ENCODE data around the gene GALNT7.
"Not testable (repeated sequence)": the region's sequence is repeated elsewhere in the genome, so short reads cannot be mapped to it uniquely, and the experiment has no call there.

GALNT7 gene

GRCh38 chr4:173217727-173218126, 49.1 kb downstream of the GALNT7 start:
- no peak overlapping the region for H3K27ac ChIP-seq
- CTCF ChIA-PET: interaction anchor here (0.7 kb wide), 1 partner anchor 1065 kb away, joined by 3 read pairs; no protein-coding TSS in a partner anchor
- TF ChIP-seq CTCF (conservative IDR thresholded peaks at IDR 0.05; ENCODE audit: low read depth): no peak
- POLR2A ChIA-PET (ENCODE audit: low non-redundant PET): no interaction called here
- DNase-seq (ENCODE audit: low spot score): peak; percentile 29

GRCh38 chr4:173218411-173219125, 50.0 kb downstream of the GALNT7 start:
- no peak for TF ChIP-seq CTCF (conservative IDR thresholded peaks at IDR 0.05; ENCODE audit: low read depth)
- no peak for DNase-seq (ENCODE audit: low spot score)
- ChIA-PET CTCF (no interaction called here), POLR2A (ENCODE audit: low non-redundant PET) (no interaction called here)
- H3K27ac ChIP-seq: no peak overlapping the region

GRCh38 chr4:173219126-173219437, 50.5 kb downstream of the GALNT7 start:
- CTCF ChIA-PET; POLR2A ChIA-PET (ENCODE audit: low non-redundant PET); H3K27ac ChIP-seq; DNase-seq (ENCODE audit: low spot score): not testable (repeated sequence)

GRCh38 chr4:173223743-173224142, 55.1 kb downstream of the GALNT7 start:
- ChIA-PET CTCF (no interaction called here), POLR2A (ENCODE audit: low non-redundant PET) (no interaction called here)
- TF ChIP-seq CTCF (conservative IDR thresholded peaks at IDR 0.05; ENCODE audit: low read depth): no peak
- DNase-seq (ENCODE audit: low spot score): no peak
- H3K27ac ChIP-seq: no peak overlapping the region

- no peak overlapping the region for H3K27ac ChIP-seq
- ChIA-PET CTCF (interaction anchor here (0.7 kb wide), 1 partner anchor 10 kb away, joined by 3 read pairs; no protein-coding TSS in a partner anchor), POLR2A (ENCODE audit: low non-redundant PET) (no interaction called here)
- no peak for TF ChIP-seq CTCF (conservative IDR thresholded peaks at IDR 0.05; ENCODE audit: low read depth)
- DNase-seq (ENCODE audit: low spot score): no peak
Measured at GRCh38 chr4:173226401-173226888, 57.8 kb downstream of the GALNT7 start.

- no peak overlapping the region for H3K27ac ChIP-seq
- ChIA-PET POLR2A (ENCODE audit: low non-redundant PET) (no interaction called here), CTCF (interaction anchor here (0.5 to 1.3 kb wide), 4 partner anchors 21 to 465 kb away, joined by 3 to 4 read pairs (median 4); no protein-coding TSS in a partner anchor)
- no peak for DNase-seq (ENCODE audit: low spot score)
- TF ChIP-seq CTCF (conservative IDR thresholded peaks at IDR 0.05; ENCODE audit: low read depth): no peak
Measured at GRCh38 chr4:173227756-173228155, 59.1 kb downstream of the GALNT7 start.

- no peak for DNase-seq (ENCODE audit: low spot score)
- TF ChIP-seq CTCF (conservative IDR thresholded peaks at IDR 0.05; ENCODE audit: low read depth): no peak
- ChIA-PET POLR2A (ENCODE audit: low non-redundant PET) (no interaction called here), CTCF (no interaction called here)
- H3K27ac ChIP-seq: no peak overlapping the region
Measured at GRCh38 chr4:173230062-173230461, 61.5 kb downstream of the GALNT7 start.

Data from RWPE1 (cell line).